ENCODE measurements around the gene ZFAND2A. TPM values are rescaled to one million over a fixed set of nuclear protein-coding genes. Genes with fewer than 3 reads are reported as not detected.

ZFAND2A gene
- total and polyA plus RNA-seq, 8 donors = 15.1 to 28.9 (median 22.8) TPM

DNA sequence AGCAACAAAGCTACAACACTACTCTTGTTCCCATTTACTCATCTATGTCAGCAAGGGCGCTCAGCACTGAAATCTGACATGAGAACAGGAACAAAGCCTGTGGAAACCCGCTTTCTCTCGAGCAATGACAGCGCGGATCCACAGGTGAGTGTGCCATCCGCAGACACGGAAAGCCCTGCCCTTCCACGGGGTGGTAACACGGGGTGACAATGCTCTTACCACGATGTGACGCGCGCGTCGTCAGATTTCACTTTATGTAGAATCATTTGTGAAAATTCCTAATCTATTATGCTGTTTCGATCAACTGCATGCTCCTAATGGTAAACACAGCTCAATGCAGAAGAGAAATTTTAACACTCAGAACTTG, 34.4 kb downstream of the ZFAND2A start:
- H3K27me3 ChIP-seq = no peaks in the 10 kb centered on the region
- peaks cover 0 to 21% of the 10 kb centered on the region in 2 donors for H3K4me1 ChIP-seq
- intact Hi-C loops (cut with DNase I) = no loop called here
- no peak overlapping the region for H3K4me3 ChIP-seq
- H3K27ac ChIP-seq = no peak overlapping the region
- TF ChIP-seq, protein P1, sequence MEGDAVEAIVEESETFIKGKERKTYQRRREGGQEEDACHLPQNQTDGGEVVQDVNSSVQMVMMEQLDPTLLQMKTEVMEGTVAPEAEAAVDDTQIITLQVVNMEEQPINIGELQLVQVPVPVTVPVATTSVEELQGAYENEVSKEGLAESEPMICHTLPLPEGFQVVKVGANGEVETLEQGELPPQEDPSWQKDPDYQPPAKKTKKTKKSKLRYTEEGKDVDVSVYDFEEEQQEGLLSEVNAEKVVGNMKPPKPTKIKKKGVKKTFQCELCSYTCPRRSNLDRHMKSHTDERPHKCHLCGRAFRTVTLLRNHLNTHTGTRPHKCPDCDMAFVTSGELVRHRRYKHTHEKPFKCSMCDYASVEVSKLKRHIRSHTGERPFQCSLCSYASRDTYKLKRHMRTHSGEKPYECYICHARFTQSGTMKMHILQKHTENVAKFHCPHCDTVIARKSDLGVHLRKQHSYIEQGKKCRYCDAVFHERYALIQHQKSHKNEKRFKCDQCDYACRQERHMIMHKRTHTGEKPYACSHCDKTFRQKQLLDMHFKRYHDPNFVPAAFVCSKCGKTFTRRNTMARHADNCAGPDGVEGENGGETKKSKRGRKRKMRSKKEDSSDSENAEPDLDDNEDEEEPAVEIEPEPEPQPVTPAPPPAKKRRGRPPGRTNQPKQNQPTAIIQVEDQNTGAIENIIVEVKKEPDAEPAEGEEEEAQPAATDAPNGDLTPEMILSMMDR (IDR thresholded peaks at IDR 0.05) = no peak
- no peaks in the 10 kb centered on the region for H3K9me3 ChIP-seq
- H3K36me3 ChIP-seq = peaks cover 0 to 12% of the 10 kb centered on the region in 2 donors
- ATAC-seq (no peak), DNase-seq (no peak)

DNA sequence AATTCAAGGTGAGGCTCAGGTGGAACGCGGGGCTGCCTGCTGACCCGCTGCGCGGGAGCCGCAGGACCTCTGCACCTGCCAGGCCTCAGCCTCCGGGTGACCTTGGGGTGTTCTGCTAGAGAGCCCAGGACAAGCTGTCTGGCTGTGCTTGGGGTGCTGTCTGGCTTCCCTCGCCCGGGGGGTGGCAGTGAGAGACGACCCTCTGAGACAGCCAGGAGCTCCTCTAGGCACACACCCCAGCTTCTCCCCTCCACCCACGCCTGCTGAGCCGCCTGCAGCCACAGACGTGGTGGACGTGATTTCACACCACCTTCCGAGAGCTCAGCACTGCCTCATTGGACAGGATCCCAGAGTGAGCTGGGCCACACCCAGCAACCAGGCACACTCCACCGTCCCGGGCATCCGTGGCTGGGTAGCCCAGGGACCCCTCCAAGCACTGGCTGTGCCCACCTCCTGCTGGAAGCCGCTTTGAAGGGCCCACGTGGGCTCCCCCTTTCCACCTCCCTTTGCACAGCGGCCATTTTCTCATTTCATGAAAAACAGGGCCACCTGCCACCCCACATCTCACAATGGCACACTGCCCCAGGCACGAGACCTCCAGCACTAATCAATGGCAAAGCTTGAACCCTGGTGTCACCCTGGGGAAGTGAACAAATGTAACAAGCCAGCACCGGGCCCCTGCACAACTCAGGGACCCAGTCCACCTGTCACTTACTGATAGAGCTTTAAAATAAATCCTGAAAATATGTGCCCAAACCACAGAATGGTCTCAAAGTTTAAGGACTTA, 35.0 kb downstream of the ZFAND2A start:
- no peak overlapping the region for H3K27ac ChIP-seq
- no peak for DNase-seq
- ATAC-seq = peak; percentile 9

DNA sequence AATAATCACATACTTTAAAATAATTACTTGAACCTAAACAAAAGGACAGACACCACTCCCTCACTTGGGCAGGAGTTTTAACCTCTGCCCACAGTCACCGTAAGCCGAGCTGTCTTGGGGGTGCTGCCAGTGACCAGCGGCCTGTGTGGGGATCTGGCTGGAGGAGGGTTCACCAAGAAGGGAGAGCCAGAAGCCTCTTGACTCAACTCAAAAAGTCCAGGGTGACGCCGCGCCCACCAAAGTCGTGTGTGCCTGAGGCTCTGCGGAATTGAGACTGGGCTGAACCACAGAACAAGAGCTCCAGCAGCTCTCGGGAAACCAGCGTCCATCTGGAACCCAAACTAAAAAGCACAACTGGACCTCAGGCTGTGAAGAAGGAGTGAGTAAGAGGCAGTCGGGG, 35.8 kb downstream of the ZFAND2A start:
- Histone ChIP-seq H3K27me3 (no peaks in the 10 kb centered on the region), H3K27ac (peak overlapping the region; percentile 55 to 73), H3K4me1 (peaks cover 0 to 21% of the 10 kb centered on the region in 2 donors), H3K9me3 (no peaks in the 10 kb centered on the region), H3K4me3 (no peak overlapping the region), H3K36me3 (peaks cover 0 to 12% of the 10 kb centered on the region in 2 donors)
- DNase-seq (no peak), ATAC-seq (peak; percentile 27)
- intact Hi-C loops (cut with DNase I) = no loop called here
- TF ChIP-seq, protein P1 (IDR thresholded peaks at IDR 0.05) = no peak

More for the DNA sequence above, 35.0 kb downstream of the ZFAND2A start:
- Histone ChIP-seq H3K36me3 (peaks cover 0 to 12% of the 10 kb centered on the region in 2 donors), H3K4me1 (peaks cover 0 to 21% of the 10 kb centered on the region in 2 donors), H3K4me3 (no peak overlapping the region), H3K27me3 (no peaks in the 10 kb centered on the region), H3K9me3 (no peaks in the 10 kb centered on the region)
- TF ChIP-seq, protein P1 (IDR thresholded peaks at IDR 0.05) = no peak
- intact Hi-C loops (cut with DNase I) = no loop called here

DNA sequence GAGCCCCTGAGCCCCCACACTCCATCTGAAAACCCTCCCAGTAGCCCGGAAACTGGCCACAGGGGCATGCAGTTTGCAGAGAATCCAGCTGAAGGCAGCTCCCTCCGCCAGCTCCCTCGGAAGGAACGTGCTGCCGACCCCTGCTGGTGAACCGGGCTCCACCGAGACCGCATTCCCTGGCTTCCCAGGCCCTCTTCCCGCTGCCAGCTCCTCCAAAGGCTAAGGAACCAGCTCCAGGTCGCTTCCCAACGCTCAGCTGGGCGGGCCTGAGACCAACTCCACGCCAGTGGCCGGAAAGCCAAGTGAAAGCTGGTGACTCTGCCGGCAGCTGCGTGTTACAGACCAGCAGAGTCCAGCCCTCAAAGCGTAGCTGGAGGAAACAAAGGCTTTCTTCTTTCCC, 36.3 kb downstream of the ZFAND2A start:
- TF ChIP-seq, protein P1 (IDR thresholded peaks at IDR 0.05) = peak in 1 of 2 donors; percentile 52
- peaks cover 0 to 12% of the 10 kb centered on the region in 2 donors for H3K36me3 ChIP-seq
- H3K4me3 ChIP-seq = no peak overlapping the region
- H3K27ac ChIP-seq = peak overlapping the region; percentile 55 to 73
- no peaks in the 10 kb centered on the region for H3K9me3 ChIP-seq
- intact Hi-C loops (cut with DNase I) = no loop called here
- peaks cover 0 to 21% of the 10 kb centered on the region in 2 donors for H3K4me1 ChIP-seq
- H3K27me3 ChIP-seq = no peaks in the 10 kb centered on the region
- peak in 3 of 4 donors; percentile 50 to 81 (median 64) for DNase-seq
- ATAC-seq = peak; percentile 82

DNA sequence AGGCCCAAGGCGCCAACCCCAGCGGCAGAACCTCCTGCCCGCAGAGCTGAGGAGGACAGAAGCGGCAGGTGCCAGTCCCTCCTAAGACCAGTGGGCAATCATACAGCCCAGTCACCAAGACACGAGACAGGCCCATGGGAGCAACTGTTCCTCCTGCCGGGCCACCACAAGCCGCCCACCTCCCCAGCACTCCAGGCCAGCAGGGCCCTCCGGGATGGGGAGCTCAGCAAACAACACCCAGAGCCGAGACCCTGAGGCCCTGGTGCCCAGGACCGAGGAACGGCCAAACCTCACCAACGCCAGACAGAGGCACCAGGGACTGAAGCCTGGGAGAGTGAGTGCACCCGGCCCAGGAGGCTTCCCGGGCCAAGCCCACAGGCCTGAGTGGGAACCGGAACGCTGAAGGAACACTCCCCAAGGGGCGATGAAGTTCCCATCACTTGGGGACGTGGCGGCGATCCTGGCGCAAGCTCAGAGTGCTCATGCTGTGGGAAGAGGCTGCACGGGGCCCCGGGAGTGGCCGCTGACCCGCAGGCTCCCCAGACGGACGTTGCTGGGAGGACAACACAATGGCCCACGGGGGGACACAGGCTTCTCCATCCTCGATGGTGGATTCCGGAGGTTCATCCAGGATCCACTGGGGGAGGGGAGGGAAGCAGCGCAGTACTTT, 37.0 kb downstream of the ZFAND2A start:
- Histone ChIP-seq H3K27me3 (no peaks in the 10 kb centered on the region), H3K4me3 (no peak overlapping the region), H3K27ac (peak overlapping the region in 1 of 2 donors; percentile 55), H3K9me3 (no peaks in the 10 kb centered on the region), H3K4me1 (peaks cover 0 to 21% of the 10 kb centered on the region in 2 donors), H3K36me3 (peaks cover 0 to 12% of the 10 kb centered on the region in 2 donors)
- TF ChIP-seq, protein P1 (IDR thresholded peaks at IDR 0.05) = no peak
- DNase-seq (no peak), ATAC-seq (no peak)
- intact Hi-C loops (cut with DNase I) = no loop called here

Measured in left lung (tissue), 10 donors.